IPS DF 6.9 (cell line): ENCODE data around the gene GOT2.
"Not testable (repeated sequence)": the region's sequence is repeated elsewhere in the genome, so short reads cannot be mapped to it uniquely, and the experiment has no call there.

Source experiments
- DNase-seq: peaks from one replicate; pipeline ENCODE4 v3.0.0-alpha.2; 2013; ENCODE audit warnings: low read depth, low spot score
- H3K27ac ChIP-seq: one replicate; pipeline ENCODE4 v1.5.1; 2013; ENCODE audit warnings: low read length, control low read depth
- H3K27me3 ChIP-seq: 2 replicates; pipeline ENCODE4 v1.6.1; 2013; ENCODE audit warnings: mild to moderate bottlenecking, low read length; ENCODE audit not compliant: control insufficient read depth, insufficient read depth
- H3K36me3 ChIP-seq: 2 replicates; pipeline ENCODE4 v1.6.1; 2013; ENCODE audit warnings: low read length; ENCODE audit not compliant: control insufficient read depth, insufficient read depth
- H3K4me1 ChIP-seq: 2 replicates; pipeline ENCODE4 v1.6.1; 2013; ENCODE audit warnings: low read length; ENCODE audit not compliant: control insufficient read depth, insufficient read depth
- H3K4me3 ChIP-seq: 2 replicates; pipeline ENCODE4 v1.5.1; 2013; ENCODE audit warnings: mild to moderate bottlenecking, low read length
- H3K9me3 ChIP-seq: 2 replicates; pipeline ENCODE4 v1.6.1; 2013; ENCODE audit warnings: low read length, inconsistent platforms; ENCODE audit not compliant: control insufficient read depth, insufficient read depth
- WGBS: extraction: QIAGEN DNeasy Blood & Tissue Kit; methylation state at CpG from one replicate; pipeline ENCODE4 v1.1.7; 2013; ENCODE audit warnings: mixed read lengths, missing lambda C conversion rate; ENCODE audit not compliant: insufficient read length, insufficient coverage; 5-methylcytosine and 5-hydroxymethylcytosine counted together

The GOT2 gene

DNA sequence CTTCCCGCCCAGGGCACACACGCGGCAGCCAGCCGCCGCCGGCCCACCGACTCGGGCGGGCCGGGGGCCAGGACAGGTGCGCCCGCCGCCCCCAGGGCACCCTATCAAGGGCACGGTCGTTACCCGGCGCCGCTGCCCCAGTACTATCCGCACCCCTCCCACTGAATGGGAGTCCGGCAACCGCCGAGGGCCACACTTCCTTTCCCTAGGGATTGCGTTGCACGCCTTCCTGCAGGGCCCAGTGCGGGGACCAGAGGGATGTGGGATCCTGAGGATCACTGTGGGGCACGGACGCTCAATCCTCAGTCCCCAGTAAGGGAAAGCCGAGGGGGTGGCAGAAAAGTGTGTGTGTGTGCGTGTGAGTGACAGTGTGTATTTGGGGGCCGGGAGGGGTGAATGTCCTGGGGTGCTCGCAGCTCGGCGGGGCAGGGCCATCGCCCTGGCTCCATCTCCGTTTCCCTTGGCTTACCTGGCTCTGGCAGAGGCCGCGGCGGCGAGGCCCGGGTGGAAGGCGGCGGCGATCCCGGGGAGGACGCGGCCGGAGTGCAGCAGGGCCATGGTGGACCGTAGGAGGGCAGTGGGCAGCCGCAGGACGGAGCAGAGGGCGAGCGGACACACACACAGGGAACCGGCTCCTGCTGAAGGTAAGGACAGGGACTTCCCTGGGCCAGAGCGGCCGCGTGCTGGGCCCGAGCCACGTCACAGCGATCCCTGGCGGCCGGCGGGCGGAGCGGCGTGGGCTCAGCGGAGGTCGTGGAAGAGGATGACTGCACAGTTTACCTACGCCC is at the start of gene GOT2:
Gene GOT2 (minus strand): TSS at position 646 of the 788 bp plus-strand sequence. CDS start 88 bp downstream, at position 558.
- Histone ChIP-seq H3K4me3 (peak within 1 kb of the TSS; percentile 98), H3K9me3 (no peaks in the 10 kb centered on the region), H3K36me3 (no peaks in the 10 kb centered on the region), H3K27ac (no peak within 1 kb of the TSS), H3K27me3 (no peaks in the 10 kb centered on the region), H3K4me1 (no peaks in the 10 kb centered on the region)
- no CpG with 5 or more reads among the region's 68 CpGs for WGBS
- peak; percentile 63 for DNase-seq

DNA sequence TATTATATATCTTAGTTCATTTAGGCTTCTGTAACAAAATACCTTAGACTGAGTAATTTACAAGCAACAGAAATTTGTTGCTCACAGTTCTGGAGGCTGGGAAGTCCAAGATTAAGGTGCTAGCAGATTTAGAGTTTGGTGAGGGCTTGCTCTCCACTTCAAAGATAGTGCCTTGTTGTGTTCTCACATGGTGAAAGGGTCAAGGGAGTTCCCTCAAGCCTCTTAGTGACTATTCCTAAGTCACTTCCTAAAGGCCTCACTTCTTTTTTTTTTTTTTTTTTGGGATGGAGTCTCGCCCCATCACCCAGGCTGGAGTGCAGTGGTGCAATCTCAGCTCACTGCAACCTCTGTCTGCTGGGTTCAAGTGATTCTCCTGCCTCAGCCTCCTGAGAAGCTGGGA is 45.2 kb upstream of the GOT2 start:
- not testable (repeated sequence) for H3K36me3 ChIP-seq, H3K4me1 ChIP-seq, H3K4me3 ChIP-seq, H3K9me3 ChIP-seq, DNase-seq, H3K27me3 ChIP-seq, H3K27ac ChIP-seq
- WGBS: no CpG with 5 or more reads among the region's 1 CpG

- no peaks in the 10 kb centered on the region for H3K27me3 ChIP-seq
- no peaks in the 10 kb centered on the region for H3K4me1 ChIP-seq
- H3K4me3 ChIP-seq: no peak overlapping the region
- H3K36me3 ChIP-seq: no peaks in the 10 kb centered on the region
- no peaks in the 10 kb centered on the region for H3K9me3 ChIP-seq
- no peak overlapping the region for H3K27ac ChIP-seq
- no peak for DNase-seq
Observed at GRCh38 chr16:58773870-58774269, 39.8 kb upstream of the GOT2 start.

GRCh38 chr16:58768145-58768544 is 34.0 kb upstream of the GOT2 start:
- Histone ChIP-seq H3K4me1 (no peaks in the 10 kb centered on the region), H3K36me3 (no peaks in the 10 kb centered on the region), H3K27me3 (no peaks in the 10 kb centered on the region), H3K9me3 (no peaks in the 10 kb centered on the region), H3K27ac (no peak overlapping the region), H3K4me3 (no peak overlapping the region)
- no CpG with 5 or more reads among the region's 2 CpGs for WGBS
- no peak for DNase-seq

DNA sequence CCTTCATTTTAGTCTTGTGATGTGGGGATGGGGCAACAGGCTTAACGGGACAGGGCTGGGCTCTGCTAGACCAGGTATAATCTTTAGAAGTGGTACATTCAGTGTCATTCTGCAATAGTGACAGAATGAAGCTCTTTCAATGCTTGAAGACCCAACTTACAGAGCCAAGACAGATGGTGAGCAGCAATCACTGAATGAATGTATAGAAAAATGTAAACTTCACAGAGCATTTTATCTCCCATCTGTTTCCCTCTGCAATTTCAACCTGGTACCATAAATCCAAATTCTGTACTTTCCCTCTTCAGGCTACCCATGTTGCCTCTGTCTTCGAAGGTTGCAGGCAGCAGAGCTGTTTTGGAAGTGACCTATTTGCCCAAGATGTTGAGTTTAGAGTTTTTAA is 33.5 kb upstream of the GOT2 start:
- Histone ChIP-seq H3K27me3 (no peaks in the 10 kb centered on the region), H3K36me3 (no peaks in the 10 kb centered on the region), H3K4me3 (no peak overlapping the region), H3K9me3 (no peaks in the 10 kb centered on the region), H3K27ac (no peak overlapping the region), H3K4me1 (no peaks in the 10 kb centered on the region)
- DNase-seq: no peak
- no CpG with 5 or more reads among the region's 2 CpGs for WGBS

DNA sequence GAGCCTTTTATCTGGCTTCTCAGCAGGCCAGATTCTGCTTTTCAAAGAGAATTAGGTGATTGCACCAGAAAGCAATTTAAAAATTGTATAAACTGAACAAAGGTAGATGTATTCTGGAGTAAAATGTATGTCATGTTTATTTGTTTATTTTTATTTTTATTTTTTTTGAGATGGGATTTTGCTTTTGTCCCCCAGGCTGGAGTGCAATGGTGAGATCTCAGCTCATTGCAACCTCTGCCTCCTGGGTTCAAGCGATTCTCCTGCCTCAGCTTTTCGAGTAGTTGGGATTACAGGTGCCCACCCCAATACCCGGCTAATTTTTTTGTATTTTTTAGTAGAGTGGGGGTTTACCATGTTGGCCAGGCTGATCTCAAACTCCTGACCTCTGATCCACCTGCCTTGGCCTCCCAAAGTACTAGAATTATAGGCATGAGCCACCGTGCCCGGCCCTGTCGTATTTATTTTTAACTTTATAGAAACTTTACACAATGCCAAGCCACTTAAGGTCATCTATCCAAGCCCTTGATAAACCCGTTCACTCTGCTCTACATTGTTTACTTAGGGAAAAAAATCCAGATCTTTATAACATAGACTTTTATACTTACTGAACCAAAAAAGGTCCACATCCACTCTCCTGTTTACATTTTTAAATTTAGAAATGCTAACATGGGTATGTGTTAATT is 22.7 kb upstream of the GOT2 start:
- Histone ChIP-seq H3K27ac (no peak overlapping the region), H3K9me3 (no peaks in the 10 kb centered on the region), H3K36me3 (no peaks in the 10 kb centered on the region), H3K4me1 (peaks cover 4% of the 10 kb centered on the region; the same call in 1 of the 2 replicates), H3K27me3 (0 out of 2 replicates have a peak, but pooled peaks cover 2% of the 10 kb centered on the region), H3K4me3 (no peak overlapping the region)
- WGBS: no CpG with 5 or more reads among the region's 7 CpGs
- no peak for DNase-seq

DNA sequence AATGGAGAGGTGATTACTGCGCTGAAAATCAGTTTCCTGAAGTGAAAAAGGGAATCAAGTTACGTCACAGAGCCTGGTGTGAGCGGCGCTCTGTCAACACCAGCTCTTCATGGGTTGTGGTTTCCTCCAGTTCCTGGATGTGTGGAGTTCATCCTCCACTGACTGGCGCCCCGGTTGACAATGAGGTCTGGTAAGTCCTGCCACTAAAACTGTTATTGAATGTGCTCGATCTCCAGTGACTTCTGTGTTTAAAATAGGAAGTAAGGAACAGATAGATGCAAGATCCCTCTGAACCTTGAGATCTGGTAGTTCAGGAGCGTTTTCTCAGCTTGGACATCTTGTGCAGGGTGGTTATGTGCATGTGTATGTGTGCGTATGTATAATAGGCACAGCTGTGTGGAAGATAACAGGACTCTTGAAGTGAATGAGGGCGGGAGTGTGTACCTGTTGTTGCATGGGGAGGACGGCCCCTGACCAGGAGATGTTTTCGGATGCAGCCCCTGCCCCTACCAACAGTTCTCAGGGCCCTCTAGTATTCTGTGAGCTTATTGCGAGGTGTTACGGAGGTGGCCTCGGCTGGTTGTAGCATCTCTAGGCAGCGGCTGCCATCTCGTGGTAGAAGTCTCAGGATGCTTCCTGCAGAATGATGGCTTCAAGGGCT is 22.0 kb upstream of the GOT2 start:
- no CpG with 5 or more reads among the region's 17 CpGs for WGBS

DNA sequence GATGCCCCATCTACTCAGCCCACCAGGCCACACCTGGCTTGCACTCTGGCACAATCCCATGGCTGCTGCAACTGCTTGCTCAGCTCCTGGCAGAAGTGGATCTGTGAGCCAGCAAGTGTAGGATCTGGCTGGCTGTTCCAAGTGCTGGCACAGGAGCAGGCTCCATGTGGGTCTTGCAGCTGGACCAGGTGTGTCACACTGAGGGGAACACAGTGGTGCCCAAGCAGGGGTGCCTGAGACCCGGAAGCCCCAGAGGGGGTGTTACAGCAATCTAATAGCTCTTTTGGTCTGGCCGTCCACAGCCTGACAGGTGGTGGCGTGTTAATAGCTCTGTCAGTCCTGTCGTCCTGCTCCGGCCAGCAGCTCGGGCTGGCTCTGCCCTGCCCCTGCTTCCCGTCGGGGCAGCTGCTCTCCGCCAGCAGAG is 19.6 kb upstream of the GOT2 start:
- no peak overlapping the region for H3K4me3 ChIP-seq
- no CpG with 5 or more reads among the region's 9 CpGs for WGBS

More for the DNA sequence above, 22.0 kb upstream of the GOT2 start:
- Histone ChIP-seq H3K9me3 (no peaks in the 10 kb centered on the region), H3K36me3 (no peaks in the 10 kb centered on the region), H3K27ac (no peak overlapping the region), H3K4me3 (no peak overlapping the region), H3K27me3 (0 out of 2 replicates have a peak, but pooled peaks cover 2% of the 10 kb centered on the region), H3K4me1 (peaks cover 4% of the 10 kb centered on the region; the same call in 1 of the 2 replicates)
- DNase-seq: no peak

GRCh38 chr16:58744497-58744896 is 10.4 kb upstream of the GOT2 start:
- Histone ChIP-seq H3K27me3 (no peaks in the 10 kb centered on the region), H3K4me3 (no peak overlapping the region), H3K9me3 (no peaks in the 10 kb centered on the region), H3K4me1 (no peaks in the 10 kb centered on the region), H3K36me3 (no peaks in the 10 kb centered on the region; the same call in 1 of the 2 replicates), H3K27ac (no peak overlapping the region)
- DNase-seq: no peak
- no CpG with 5 or more reads among the region's 7 CpGs for WGBS

More for the DNA sequence above, 19.6 kb upstream of the GOT2 start:
- H3K9me3 ChIP-seq: no peaks in the 10 kb centered on the region
- H3K27me3 ChIP-seq: 0 out of 2 replicates have a peak, but pooled peaks cover 2% of the 10 kb centered on the region
- H3K4me1 ChIP-seq: peaks cover 4% of the 10 kb centered on the region; the same call in 1 of the 2 replicates
- no peak overlapping the region for H3K27ac ChIP-seq
- H3K36me3 ChIP-seq: no peaks in the 10 kb centered on the region; the same call in 1 of the 2 replicates
- DNase-seq: no peak

DNA sequence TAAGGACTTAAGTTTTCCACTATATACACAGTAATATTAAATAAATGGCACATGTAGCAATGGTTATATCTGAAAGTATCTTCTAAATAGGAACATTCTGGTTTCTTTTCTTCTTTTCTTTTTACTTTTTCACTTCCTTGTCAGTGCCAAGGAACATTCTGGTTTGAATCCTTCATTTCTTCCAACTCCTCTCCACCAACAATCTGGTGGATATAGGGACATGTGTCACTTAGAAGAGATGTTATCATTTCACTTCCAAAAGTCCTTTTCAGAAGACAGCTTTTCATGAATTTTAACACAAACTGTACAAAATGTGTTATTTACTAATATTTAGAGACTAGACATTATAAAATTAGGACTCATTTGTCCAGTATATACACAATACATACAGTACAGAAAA is 7.9 kb upstream of the GOT2 start:
- Histone ChIP-seq H3K4me1 (no peaks in the 10 kb centered on the region), H3K27ac (no peak overlapping the region), H3K4me3 (no peak overlapping the region), H3K36me3 (no peaks in the 10 kb centered on the region), H3K9me3 (no peaks in the 10 kb centered on the region), H3K27me3 (no peaks in the 10 kb centered on the region)
- DNase-seq: no peak
